Upper lobe of left lung (tissue), 6 donors: ENCODE results near the gene AGBL1. TPM values are rescaled to one million over a fixed set of nuclear protein-coding genes. Genes with fewer than 3 reads are reported as not detected.

ENCODE experiments used
- ATAC-seq, 2 donors: fragments of 200-7000 bp; cut with Tn5 transposase; one replicate each; pipeline ENCODE4 v1.9.1; 2022; ENCODE audit warnings: mild to moderate bottlenecking in 2 of 2, moderate library complexity in 2 of 2; ENCODE audit not compliant: low FRiP score in 2 of 2
- DNase-seq, 2 donors: peaks; one replicate each; pipeline ENCODE4 v3.0.0-alpha.2; 2019 to 2020
- H3K27ac ChIP-seq, 4 donors: fragments of 200-600 bp; sonication (generic); one replicate each; pipeline ENCODE4 v1.5.1; 2016 to 2019
- H3K27me3 ChIP-seq, 4 donors: fragments of 200-600 bp; sonication (generic); one replicate each; pipeline ENCODE4 v1.5.1; 2017 to 2019
- H3K36me3 ChIP-seq, 4 donors: fragments of 200-600 bp; sonication (generic); one replicate each; pipeline ENCODE4 v1.5.1; 2016 to 2019
- H3K4me1 ChIP-seq, 4 donors: fragments of 200-600 bp; sonication (generic); one replicate each; pipeline ENCODE4 v1.5.1; 2018 to 2019
- H3K4me3 ChIP-seq, 4 donors: fragments of 200-600 bp; sonication (generic); one replicate each; pipeline ENCODE4 v1.5.1; 2017 to 2019; ENCODE audit warnings: mild to moderate bottlenecking in 2 of 4, moderate library complexity in 1 of 4
- H3K9me3 ChIP-seq, 4 donors: fragments of 200-600 bp; sonication (generic); one replicate each; pipeline ENCODE4 v1.5.1; 2018 to 2019
- CTCF ChIP-seq, 6 experiments: fragments of 450-650 bp in 4 of 6; fragments of 200-600 bp in 2 of 6; sonication (generic) in 2 of 6; IDR thresholded peaks; one replicate each; pipeline ENCODE4 v1.5.1; 2016 to 2019; ENCODE audit warnings: antibody characterized with exemption in 6 of 6
- EP300 ChIP-seq, 4 donors: sonication (generic); formaldehyde crosslinking; IDR thresholded peaks; one replicate each; pipeline ENCODE4 v1.5.1; 2017; ENCODE audit warnings: antibody characterized with exemption in 4 of 4, control low read depth in 2 of 4
- POLR2A ChIP-seq, 4 donors: fragments of 450-650 bp; IDR thresholded peaks; one replicate each; pipeline ENCODE4 v1.5.1; 2016 to 2017; ENCODE audit warnings: antibody characterized with exemption in 4 of 4, mild to moderate bottlenecking in 2 of 4
- POLR2AphosphoS5 ChIP-seq, 2 donors: sonication (generic); formaldehyde crosslinking; IDR thresholded peaks; one replicate each; pipeline ENCODE4 v1.5.1; 2017; ENCODE audit warnings: antibody characterized with exemption in 2 of 2
- WGBS, 2 donors: methylation state at CpG; one replicate each; pipeline ENCODE4 v1.1.5; 2017 to 2018; 5-methylcytosine and 5-hydroxymethylcytosine counted together
- total RNA-seq, 6 donors: library from RNA; depleted of rRNA in 4 of 6; stranded (reverse); fragments of >200 nt in 4 of 6; gene quantifications; one replicate each; pipeline versions ENCODE4 v1.1.0 to v1.2.1, GENCODE V29; 2016 to 2021
- donor health status: DM: no; HTN: no; CAD: no; lungs with moderate emphysema.
- donor health status: DM: no; HTN: yes; CAD: no; lungs with severe emphysema.

Gene AGBL1
- total RNA-seq, 6 donors from 2014 or later = 3.1 to 23.0 (median 14.5) TPM

- Histone ChIP-seq H3K27ac (no peak overlapping the region), H3K27me3 (no peaks in the 10 kb centered on the region), H3K4me3 (no peak overlapping the region), H3K36me3 (no peaks in the 10 kb centered on the region), H3K4me1 (no peaks in the 10 kb centered on the region), H3K9me3 (no peaks in the 10 kb centered on the region)
- no peak for TF ChIP-seq EP300 (IDR thresholded peaks at IDR 0.05)
- DNase-seq = no peak
- no peak for ATAC-seq
- WGBS, 2 donors = 71 to 79% methylated on average over 1 of the region's 1 CpG
These were observed 510.8 kb downstream of the AGBL1 start for GRCh38 chr15:86590461-86590860.

- Histone ChIP-seq H3K27me3 (no peaks in the 10 kb centered on the region), H3K36me3 (no peaks in the 10 kb centered on the region), H3K4me1 (no peaks in the 10 kb centered on the region), H3K9me3 (no peaks in the 10 kb centered on the region), H3K27ac (no peak overlapping the region), H3K4me3 (no peak overlapping the region)
- WGBS, 2 donors = 100% methylated on average over 1 of the region's 1 CpG
- DNase-seq (no peak), ATAC-seq (no peak)
- TF ChIP-seq EP300 (IDR thresholded peaks at IDR 0.05) (no peak), CTCF (IDR thresholded peaks at IDR 0.05) (no peak), POLR2AphosphoS5 (IDR thresholded peaks at IDR 0.05) (no peak), POLR2A (IDR thresholded peaks at IDR 0.05) (no peak)
These were observed 511.5 kb downstream of the AGBL1 start for GRCh38 chr15:86591158-86591557.

- H3K4me1 ChIP-seq = no peaks in the 10 kb centered on the region
- TF ChIP-seq POLR2AphosphoS5 (IDR thresholded peaks at IDR 0.05) = no peak
- no peak for TF ChIP-seq CTCF (IDR thresholded peaks at IDR 0.05)
- TF ChIP-seq POLR2A (IDR thresholded peaks at IDR 0.05) = no peak
- no peak for TF ChIP-seq EP300 (IDR thresholded peaks at IDR 0.05)
- H3K4me3 ChIP-seq = no peak overlapping the region
- H3K27me3 ChIP-seq = no peaks in the 10 kb centered on the region
- WGBS, 2 donors = 62 to 66% methylated on average over 9 of the region's 9 CpGs
- H3K9me3 ChIP-seq = no peaks in the 10 kb centered on the region
- H3K36me3 ChIP-seq = no peaks in the 10 kb centered on the region
- DNase-seq (peak in 1 of 2 donors; percentile 72), ATAC-seq (peak in 1 of 2 donors; percentile 55)
- no peak overlapping the region for H3K27ac ChIP-seq
These were observed 512.5 kb downstream of the AGBL1 start for GRCh38 chr15:86591994-86592735.

GRCh38 chr15:86595741-86596140 lies 516.1 kb downstream of the AGBL1 start:
- Histone ChIP-seq H3K27me3 (no peaks in the 10 kb centered on the region), H3K36me3 (no peaks in the 10 kb centered on the region), H3K27ac (no peak overlapping the region), H3K4me3 (no peak overlapping the region), H3K9me3 (no peaks in the 10 kb centered on the region), H3K4me1 (no peaks in the 10 kb centered on the region)
- DNase-seq = no peak
- no peak for ATAC-seq
- WGBS, 2 donors = 73 to 80% methylated on average over 1 of the region's 1 CpG
- TF ChIP-seq EP300 (IDR thresholded peaks at IDR 0.05) (no peak), POLR2A (IDR thresholded peaks at IDR 0.05) (no peak), CTCF (IDR thresholded peaks at IDR 0.05) (no peak), POLR2AphosphoS5 (IDR thresholded peaks at IDR 0.05) (no peak)

GRCh38 chr15:86603466-86603865 lies 523.8 kb downstream of the AGBL1 start:
- no peaks in the 10 kb centered on the region for H3K36me3 ChIP-seq
- no peak for ATAC-seq
- H3K9me3 ChIP-seq = no peaks in the 10 kb centered on the region
- H3K4me3 ChIP-seq = no peak overlapping the region
- H3K27me3 ChIP-seq = no peaks in the 10 kb centered on the region
- H3K27ac ChIP-seq = no peak overlapping the region
- TF ChIP-seq EP300 (IDR thresholded peaks at IDR 0.05) (no peak), POLR2AphosphoS5 (IDR thresholded peaks at IDR 0.05) (no peak), POLR2A (IDR thresholded peaks at IDR 0.05) (no peak), CTCF (IDR thresholded peaks at IDR 0.05) (no peak)
- H3K4me1 ChIP-seq = no peaks in the 10 kb centered on the region
- DNase-seq = no peak
- WGBS, 2 donors = 78 to 82% methylated on average over 2 of the region's 2 CpGs
